NOMO-1 (cell line): Measurements from ENCODE around the gene KLHL17.

Experiments
- DNase-seq, 2 experiments: peaks; one replicate each; lab custom pipeline; 2025; ENCODE audit not compliant: unreplicated experiment in 2 of 2; lab: John Stamatoyannopoulos, UW

KLHL17 gene

DNA sequence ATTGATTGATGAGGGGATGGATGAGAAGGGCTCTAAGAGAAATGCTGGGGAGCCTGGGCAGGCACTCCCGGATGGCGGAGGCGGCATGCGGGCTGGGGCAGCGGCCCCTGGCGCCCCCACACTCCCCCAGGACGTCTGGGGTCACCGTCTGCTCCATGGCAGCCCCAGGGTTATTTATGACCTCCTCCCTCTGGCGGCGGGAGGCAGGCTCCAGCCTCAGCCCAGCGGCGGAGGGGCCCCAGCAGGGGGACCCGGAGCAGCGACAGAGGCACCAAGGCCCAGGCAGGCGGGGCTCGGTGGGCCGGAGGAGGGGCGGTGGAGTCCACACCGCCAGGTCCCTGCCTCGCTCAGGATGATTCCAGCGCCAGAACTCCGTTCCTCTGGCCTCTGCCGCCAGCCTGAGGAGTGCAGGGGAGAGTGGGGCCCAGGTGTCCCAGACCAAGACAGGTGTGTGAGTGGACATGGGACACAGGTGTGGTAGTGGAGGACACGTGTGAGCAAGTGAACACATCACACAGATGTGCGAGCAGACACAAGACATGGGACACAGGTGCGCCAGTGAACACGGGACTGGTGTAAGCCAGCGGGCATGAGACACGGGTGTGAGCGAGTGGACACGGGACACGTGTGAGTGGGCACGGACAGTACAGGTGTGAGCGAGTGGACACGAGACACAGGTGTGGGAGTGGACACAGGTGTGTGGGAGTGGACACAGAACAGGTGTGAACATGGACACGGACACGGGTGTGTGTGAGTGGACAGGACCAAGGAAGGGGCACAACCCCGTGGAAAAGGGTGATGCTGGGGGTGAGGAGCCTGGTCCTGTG, 39.2 kb upstream of the KLHL17 start:
- DNase-seq, result peak; percentile 64 to 68

DNA sequence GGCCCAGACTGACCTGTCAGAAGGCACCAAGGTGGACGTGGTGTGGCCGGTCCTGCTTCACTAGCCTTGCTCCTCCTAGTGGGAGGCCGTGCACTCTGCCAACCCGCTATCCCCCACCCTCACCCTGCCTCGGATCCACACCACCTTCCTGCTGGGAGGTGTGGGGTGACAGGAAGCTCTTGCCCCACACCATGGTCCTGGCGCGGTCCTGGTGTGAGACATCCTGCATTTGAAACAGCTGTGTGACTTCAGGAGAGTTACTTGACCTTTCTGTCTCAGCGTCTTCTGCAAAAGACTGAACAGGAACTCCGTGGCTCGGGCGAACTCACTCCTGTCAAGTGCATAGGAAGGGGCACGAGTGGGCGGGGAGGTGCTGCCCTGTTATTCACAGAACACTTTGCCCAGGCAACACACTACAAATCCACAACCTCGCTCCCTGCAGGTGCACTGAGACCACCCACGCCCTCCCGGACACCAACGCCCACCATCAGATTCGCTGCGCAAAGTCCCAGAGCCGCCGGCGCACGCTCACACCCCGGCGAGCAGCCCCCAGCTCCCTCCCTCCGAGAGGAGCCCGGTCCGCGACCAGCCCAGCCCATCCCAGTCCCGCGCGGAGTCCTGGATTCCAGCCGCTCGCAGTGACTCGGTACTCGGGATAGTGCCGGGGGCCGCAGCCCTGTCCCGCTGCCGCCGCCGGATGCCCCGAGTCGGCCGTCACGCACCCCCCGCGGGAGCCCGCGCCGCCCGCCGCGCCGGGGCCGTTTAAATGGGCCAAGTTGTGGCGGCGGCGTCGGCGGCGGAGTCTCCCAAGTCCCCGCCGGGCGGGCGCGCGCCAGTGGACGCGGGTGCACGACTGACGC, 37.0 kb upstream of the KLHL17 start, which contains the start of gene SAMD11:
Gene SAMD11, plus strand, starts transcription at position 793 of the 860 bp plus-strand sequence. CDS start 509 bp downstream, outside the sequence.
- DNase-seq, result peak; percentile 61 to 71

GRCh38 chr1:923991-924655, 36.3 kb upstream of the KLHL17 start:
- DNase-seq, result no peak

- peak in 1 of 2 experiments; percentile 48 for DNase-seq
These were observed 35.5 kb upstream of the KLHL17 start for GRCh38 chr1:924656-925560.

DNA sequence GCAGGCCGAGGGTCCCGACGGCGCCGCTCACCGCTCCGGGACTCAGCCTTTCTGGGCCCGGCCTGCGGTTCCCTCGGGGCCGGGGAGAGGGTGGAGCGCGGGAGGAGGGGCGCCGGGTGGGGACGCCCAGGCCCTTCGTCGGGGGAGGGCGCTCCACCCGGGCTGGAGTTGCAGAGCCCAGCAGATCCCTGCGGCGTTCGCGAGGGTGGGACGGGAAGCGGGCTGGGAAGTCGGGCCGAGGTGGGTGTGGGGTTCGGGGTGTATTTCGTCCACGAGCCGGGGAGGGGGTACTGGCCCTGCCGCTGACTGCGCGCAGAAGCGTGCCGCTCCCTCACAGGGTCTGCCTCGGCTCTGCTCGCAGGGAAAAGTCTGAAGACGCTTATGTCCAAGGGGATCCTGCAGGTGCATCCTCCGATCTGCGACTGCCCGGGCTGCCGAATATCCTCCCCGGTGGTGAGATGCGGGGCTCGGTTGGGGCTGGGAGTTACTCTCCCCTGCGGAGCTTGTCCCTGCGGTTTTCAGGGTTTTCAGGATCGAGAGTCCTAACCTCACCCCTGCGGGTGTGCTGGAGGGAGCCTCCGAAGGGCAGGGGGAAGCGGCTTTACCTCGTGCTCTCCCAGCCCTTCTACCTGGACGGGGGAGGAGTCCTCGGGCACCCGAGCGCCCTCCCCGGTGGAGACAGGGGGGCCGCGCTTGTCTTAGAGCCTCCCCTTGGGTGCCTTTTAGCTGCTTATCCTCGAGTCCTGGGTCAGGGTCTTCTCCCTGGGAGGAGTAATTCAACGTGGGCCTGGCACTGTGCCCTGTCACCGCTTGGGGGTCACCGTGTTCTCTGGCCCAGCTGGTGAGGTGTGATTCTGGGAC, 34.6 kb upstream of the KLHL17 start:
- no peak for DNase-seq

DNA sequence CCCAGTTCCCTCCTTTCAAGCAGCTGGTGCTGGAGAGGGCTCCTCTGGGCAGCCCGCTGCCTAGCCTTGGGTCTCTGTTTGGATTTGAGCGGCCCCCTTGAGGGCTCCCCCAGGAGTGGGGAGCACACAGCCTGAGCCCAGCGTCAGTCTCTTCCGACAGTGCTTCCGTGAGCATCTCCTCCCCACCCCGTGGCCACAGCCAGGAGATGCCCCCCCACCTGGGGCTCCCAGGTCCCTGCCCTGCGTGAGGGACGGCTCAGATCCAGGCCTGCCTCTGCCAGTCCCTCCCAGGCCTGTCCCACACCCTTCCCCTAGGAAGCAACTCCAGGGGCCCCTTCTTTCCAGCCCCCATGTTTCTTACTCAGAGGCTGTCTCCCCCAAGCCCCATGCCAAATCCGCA, 33.1 kb upstream of the KLHL17 start:
- DNase-seq, result no peak

DNA sequence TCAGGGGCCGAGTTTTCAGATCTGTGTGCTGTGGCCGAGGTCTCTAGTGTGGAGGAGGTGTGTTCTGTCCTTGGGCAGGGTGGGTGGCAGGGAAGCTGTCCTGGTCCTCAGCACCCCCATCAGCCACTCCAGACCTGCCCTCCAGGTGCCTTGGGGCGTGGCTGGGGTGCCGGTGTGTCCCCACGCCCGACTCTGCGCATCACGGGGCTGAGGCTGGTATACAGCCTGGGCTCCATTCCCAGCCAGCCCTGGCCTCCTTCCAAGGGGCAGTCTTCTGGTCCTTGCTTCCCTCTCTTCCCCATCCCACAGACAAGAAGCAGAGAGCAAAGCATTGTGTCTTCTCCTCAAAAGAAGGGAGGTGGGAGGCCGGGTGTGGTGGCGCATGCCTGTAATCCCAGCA, 32.6 kb upstream of the KLHL17 start:
- DNase-seq, result no peak

DNA sequence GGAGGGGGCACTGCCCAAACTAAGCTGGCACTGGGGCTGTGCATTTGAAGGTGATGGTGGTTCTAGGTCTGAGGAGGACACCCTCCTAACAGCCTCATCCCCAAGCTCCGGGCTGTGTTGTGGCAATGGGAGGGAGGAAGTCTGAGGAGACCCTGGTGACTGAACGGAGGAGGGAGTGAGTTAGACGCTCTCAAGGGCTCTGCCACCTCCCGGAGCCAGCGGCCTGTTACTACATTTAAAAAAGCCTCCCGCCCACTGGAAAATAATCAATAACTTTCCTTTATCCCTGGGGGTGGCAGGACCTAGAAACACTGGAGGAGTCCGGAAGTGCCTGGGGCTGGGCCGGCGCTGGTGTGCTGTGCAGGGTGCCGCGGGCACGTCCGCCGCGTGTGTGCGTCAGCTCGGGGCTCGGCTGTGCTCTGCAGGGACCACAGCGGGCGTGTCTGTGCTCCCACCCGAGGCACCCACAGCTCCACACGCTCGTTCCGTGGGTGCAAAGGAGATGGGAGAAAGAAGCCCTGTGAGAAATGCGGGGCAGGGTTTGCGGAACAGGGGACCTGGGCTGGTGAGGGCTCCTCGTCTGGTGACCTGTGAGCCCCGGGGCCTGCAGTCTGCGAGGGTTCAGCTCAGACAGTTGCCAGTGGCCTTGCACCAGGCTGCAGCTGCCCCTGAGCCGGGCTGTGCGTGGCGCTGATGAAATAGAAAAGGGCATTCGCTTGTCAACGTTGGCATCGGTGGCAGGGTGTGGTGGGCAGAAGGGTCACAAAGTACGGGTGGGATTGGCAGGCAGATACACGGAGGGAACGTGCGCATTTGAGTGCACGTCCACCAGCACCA, 31.3 kb upstream of the KLHL17 start:
- DNase-seq, result no peak

DNA sequence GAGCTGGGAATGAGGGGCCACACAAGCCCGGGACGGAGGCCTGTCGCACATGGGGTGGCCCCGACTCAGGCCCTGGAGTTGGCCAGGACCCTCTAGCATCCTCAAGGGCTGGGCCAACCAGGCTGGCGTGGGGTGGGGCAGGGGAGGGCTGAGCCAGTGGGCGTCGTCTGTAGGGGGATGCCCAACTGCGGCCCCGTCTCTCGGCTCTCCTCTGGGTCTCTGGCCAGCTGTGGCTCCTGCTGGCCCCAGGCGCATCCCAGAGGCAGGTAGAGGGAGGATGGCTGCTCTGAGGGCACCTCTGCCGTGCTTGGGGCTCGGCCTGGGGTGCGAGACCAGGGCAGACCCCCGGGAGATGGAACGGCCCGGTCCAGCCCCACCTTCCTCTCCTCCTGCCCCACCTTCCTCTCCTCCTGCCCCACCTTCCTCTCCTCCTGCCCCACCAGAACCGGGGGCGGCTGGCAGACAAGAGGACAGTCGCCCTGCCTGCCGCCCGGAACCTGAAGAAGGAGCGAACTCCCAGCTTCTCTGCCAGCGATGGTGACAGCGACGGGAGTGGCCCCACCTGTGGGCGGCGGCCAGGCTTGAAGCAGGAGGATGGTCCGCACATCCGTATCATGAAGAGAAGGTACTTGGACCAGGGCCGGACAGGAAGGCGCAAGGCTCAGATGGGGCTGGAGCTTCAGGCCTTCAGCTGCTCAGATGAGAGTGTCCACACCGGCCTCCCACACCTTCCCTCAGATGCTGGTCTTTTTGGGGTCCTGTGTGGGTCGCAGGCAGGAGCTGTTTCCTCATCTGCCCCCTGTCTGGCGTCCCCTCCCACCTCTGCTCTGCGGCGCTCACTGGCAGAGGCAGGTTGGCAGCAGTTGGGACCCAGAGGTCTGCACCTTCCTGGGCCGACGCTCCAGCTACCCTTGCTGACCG, 30.4 kb upstream of the KLHL17 start:
- no peak for DNase-seq

- DNase-seq, result no peak
These were observed 29.7 kb upstream of the KLHL17 start for GRCh38 chr1:930633-931138.

DNA sequence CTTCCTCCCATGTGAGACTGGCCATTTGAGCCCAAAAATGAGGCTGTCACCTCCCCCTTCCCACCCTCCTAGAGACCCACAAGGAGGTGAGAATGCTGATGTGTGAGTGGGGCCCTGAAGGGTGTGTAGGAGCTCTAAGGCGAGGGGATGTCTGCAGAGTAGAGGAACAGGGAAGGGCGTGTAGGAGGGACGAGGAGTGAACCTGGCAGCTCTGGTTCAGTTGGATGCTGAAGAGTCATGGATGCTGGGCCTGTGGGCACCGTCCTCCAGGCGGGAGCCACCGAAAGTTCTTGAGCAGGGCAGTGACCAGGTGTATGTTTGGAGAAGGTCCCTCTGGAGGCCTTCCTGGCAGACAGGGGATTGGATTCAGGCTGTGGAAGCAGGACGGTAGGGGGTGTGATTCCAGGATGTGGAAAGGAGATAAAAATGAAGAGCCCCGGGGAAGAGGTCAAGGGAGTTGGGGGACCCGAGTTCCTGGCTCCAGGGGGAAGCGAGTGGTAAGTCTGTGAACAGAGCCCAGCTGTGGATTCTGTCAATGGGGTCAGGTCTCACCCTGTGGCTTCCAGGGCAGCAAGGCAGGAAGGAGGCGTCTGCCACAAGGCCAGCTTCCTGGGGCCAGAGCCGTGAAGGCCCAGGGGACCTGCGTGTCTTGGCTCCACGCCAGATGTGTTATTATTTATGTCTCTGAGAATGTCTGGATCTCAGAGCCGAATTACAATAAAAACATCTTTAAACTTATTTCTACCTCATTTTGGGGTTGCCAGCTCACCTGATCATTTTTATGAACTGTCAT, 28.8 kb upstream of the KLHL17 start:
- DNase-seq, result no peak

DNA sequence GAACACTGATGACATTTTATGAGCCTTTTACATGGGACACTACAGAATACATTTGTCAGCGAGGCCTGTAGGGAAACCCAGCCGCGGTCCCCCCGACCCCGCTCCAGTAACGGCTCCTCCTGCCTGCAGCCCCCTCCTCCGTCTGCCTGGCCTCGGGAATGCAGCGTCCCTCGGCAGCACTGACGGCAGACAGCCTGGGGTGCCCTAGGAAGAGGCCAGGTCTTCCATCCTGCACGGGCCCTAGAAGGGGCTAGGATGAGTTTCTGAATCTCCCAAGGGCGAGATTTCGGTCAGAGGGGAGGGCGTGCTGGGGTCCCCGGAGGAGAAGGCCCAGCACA, 28.2 kb upstream of the KLHL17 start:
- no peak for DNase-seq

DNA sequence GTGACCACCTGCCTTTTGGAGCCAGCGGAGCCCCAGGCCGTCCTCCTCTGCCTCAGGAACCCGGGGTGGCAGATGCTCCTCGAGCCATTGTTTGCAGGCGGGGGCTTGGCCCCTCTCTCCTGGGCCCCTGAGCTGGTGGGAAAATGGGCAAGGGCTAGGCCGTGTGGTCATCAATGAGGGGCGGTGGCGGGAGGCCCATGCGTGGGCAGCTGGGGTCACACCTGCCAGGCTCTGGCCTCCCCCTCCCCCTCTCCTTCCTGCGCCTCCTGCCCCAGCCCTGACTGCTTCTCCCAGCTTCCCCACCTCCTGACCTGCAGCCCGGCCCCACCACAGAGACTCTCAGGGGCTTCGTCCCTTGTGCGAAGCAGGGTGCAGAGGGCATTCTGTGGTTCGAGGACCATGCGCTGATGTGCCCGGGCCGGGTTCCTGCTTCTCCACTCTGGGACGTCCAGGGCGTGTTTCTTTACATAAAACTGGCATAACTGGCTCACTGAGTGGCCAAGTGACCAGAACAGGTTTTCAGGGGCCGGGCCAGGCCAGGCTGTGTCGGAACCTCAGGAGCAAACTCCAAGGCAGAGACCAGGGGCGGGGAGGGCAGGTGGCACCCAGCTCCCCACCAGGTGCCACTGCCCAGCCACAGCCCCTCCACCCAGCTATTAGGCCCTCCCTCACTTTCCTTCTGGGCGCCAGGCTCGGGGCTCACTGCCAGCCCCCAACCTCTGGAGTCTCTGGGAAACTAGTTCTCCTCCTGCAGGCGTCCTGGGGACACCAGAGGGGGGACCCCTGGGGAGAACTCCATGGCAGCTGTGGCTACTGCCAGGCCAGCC, 27.4 kb upstream of the KLHL17 start:
- no peak for DNase-seq

DNA sequence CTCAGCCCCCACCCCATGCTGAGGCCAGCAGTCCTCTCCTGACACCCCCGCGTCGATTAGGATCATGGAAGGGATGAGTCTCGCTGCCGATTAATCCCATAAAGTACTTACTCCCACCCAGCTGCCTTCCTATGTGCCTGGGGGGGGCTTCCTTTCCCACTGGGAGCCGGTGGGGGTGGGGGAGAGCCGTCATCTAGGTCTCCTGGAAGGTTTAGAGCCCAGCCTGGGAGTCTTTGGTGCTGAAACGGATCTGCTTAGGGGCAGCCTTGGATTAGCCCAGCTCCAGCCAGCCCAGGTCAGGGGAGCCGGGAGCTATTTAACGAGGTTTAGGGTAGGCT, 26.8 kb upstream of the KLHL17 start:
- no peak for DNase-seq

DNA sequence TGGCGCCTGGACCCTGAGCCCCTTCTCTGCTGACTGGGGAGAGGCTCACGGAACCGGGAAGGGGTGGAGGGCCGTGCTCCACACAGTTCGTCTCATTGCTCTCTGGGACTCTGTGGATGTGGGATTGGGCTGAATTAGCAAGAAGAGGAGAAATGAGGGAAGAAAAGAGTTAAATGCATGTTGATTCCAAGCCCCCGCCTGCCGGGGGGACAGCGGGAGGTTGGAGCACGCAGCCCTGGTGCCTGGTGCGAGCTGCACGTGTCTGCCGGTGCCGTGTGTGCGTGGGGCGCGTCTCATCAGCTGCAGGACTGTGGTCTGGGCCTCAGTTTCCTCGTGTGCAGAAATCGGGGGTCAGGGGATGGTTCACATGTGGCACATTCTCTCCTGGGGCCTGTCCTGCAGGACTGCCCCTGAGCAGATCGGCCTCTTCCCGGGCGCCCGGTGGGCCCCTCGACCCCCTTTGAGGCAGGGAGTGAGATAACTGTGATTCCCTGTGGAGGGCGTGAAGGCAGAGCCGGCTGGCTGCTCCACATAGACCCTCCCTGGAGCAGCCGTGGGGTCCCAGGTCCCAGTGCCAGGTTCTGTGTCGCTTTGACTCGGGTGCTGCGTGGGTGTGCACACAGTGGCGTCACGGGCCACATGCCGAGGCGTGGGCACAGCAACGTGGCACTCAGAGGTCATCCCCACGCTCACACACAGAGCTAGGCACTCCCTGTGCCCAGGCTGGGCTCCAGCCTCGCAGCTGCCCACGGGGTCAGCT, 25.2 kb upstream of the KLHL17 start:
- DNase-seq, result no peak
